Measurements from ENCODE around the gene P2RY10. TPM values are rescaled to one million over a fixed set of nuclear protein-coding genes. Genes with fewer than 3 reads are reported as not detected.

P2RY10 gene
- total RNA-seq (2021) (not detected in 2 replicates), Bru-seq, nascent RNA (percentile 16 among the genes with signal in this experiment), BruChase-seq, experiment 1, labeled RNA remaining after a 2-hour chase (percentile 9 among the genes with signal in this experiment), BruChase-seq, experiment 2, labeled RNA remaining after a 6-hour chase (percentile 5 among the genes with signal in this experiment)
- long read RNA-seq = 0 reads

- Histone ChIP-seq H3K27me3 (replicated peaks; ENCODE audit: insufficient read depth, low read depth, low read length, poor library complexity) (no peaks in the 10 kb centered on the region), H3K9me3 (ENCODE audit: low read depth, low read length, poor library complexity, severe bottlenecking) (no peaks in the 10 kb centered on the region), H3K27ac (ENCODE audit: low read depth, low read length, poor library complexity, severe bottlenecking) (no peak within 1 kb of the TSS), H3K4me1 (ENCODE audit: insufficient read depth, low read length, poor library complexity, severe bottlenecking) (no peaks in the 10 kb centered on the region), H3K36me3 (ENCODE audit: insufficient read depth, low read length, poor library complexity, severe bottlenecking) (no peaks in the 10 kb centered on the region), H3K4me3 (ENCODE audit: low read depth, low read length, poor library complexity, severe bottlenecking) (no peak within 1 kb of the TSS)
- DNase-seq (ENCODE audit: low spot score) = no peak
- TF ChIP-seq EZH2 (IDR thresholded peaks at IDR 0.05; ENCODE audit: borderline replicate concordance, low read depth, low read length, poor library complexity, severe bottlenecking) (no peak), CTCF (conservative IDR thresholded peaks at IDR 0.05; ENCODE audit: low read depth, low read length) (no peak)
- intact Hi-C loops (cut with micrococcal nuclease; ENCODE audit: unreplicated experiment) = no loop called here
- BruUV-seq (replicated peaks) = no TSS peak
- CTCF ChIA-PET = no interaction called here
- POLR2A ChIA-PET (ENCODE audit: low non-redundant PET) = no interaction called here
Measured at GRCh38 chrX:78945186-78945912, at the start of gene P2RY10. Gene P2RY10 (plus strand): TSS chrX:78945391. CDS start chrX:78960521, 15,130 bp downstream.

GRCh38 chrX:78922754-78923153, 22.4 kb upstream of the P2RY10 start:
- Histone ChIP-seq H3K27ac (ENCODE audit: low read depth, low read length, poor library complexity, severe bottlenecking) (no peak overlapping the region), H3K4me1 (ENCODE audit: insufficient read depth, low read length, poor library complexity, severe bottlenecking) (no peaks in the 10 kb centered on the region), H3K27me3 (replicated peaks; ENCODE audit: insufficient read depth, low read depth, low read length, poor library complexity) (no peaks in the 10 kb centered on the region), H3K9me3 (ENCODE audit: low read depth, low read length, poor library complexity, severe bottlenecking) (no peaks in the 10 kb centered on the region), H3K36me3 (ENCODE audit: insufficient read depth, low read length, poor library complexity, severe bottlenecking) (no peaks in the 10 kb centered on the region), H3K4me3 (ENCODE audit: low read depth, low read length, poor library complexity, severe bottlenecking) (no peak overlapping the region)
- ChIA-PET CTCF (no interaction called here), POLR2A (ENCODE audit: low non-redundant PET) (no interaction called here)
- TF ChIP-seq EZH2 (IDR thresholded peaks at IDR 0.05; ENCODE audit: borderline replicate concordance, low read depth, low read length, poor library complexity, severe bottlenecking) = no peak
- TF ChIP-seq CTCF (conservative IDR thresholded peaks at IDR 0.05; ENCODE audit: low read depth, low read length) = no peak
- DNase-seq (ENCODE audit: low spot score) = no peak
- no TSS peak for BruUV-seq (replicated peaks)
- intact Hi-C loops (cut with micrococcal nuclease; ENCODE audit: unreplicated experiment) = no loop called here

- no peak overlapping the region for H3K27ac ChIP-seq (ENCODE audit: low read depth, low read length, poor library complexity, severe bottlenecking)
- H3K27me3 ChIP-seq (replicated peaks; ENCODE audit: insufficient read depth, low read depth, low read length, poor library complexity) = no peaks in the 10 kb centered on the region
- H3K4me3 ChIP-seq (ENCODE audit: low read depth, low read length, poor library complexity, severe bottlenecking) = no peak overlapping the region
- DNase-seq (ENCODE audit: low spot score) = no peak
- TF ChIP-seq EZH2 (IDR thresholded peaks at IDR 0.05; ENCODE audit: borderline replicate concordance, low read depth, low read length, poor library complexity, severe bottlenecking) (no peak), CTCF (conservative IDR thresholded peaks at IDR 0.05; ENCODE audit: low read depth, low read length) (no peak)
- BruUV-seq (replicated peaks) = no TSS peak
- intact Hi-C loops (cut with micrococcal nuclease; ENCODE audit: unreplicated experiment) = no loop called here
- H3K9me3 ChIP-seq (ENCODE audit: low read depth, low read length, poor library complexity, severe bottlenecking) = no peaks in the 10 kb centered on the region
- CTCF ChIA-PET = no interaction called here
- H3K4me1 ChIP-seq (ENCODE audit: insufficient read depth, low read length, poor library complexity, severe bottlenecking) = no peaks in the 10 kb centered on the region
- POLR2A ChIA-PET (ENCODE audit: low non-redundant PET) = no interaction called here
- H3K36me3 ChIP-seq (ENCODE audit: insufficient read depth, low read length, poor library complexity, severe bottlenecking) = no peaks in the 10 kb centered on the region
Measured at GRCh38 chrX:78923198-78924015, 21.8 kb upstream of the P2RY10 start.

Measured in A673 (cell line).